ENCODE results near the gene TAF8. TPM values are rescaled to one million over a fixed set of nuclear protein-coding genes. Genes with fewer than 3 reads are reported as not detected.
A peak's percentile ranks its signal among the peaks of the same experiment; 100 is the strongest.

Gene TAF8
- total RNA-seq, 4 donors from 2014 or later = 19.2 to 28.5 (median 26.4) TPM

GRCh38 chr6:42051268-42051653 lies 937 bp downstream of the TAF8 start:
- H3K4me3 ChIP-seq = peak overlapping the region; percentile 77

GRCh38 chr6:42053601-42054000 lies 3.3 kb downstream of the TAF8 start:
- Histone ChIP-seq H3K9me3 (no peaks in the 10 kb centered on the region), H3K4me3 (no peak overlapping the region), H3K27me3 (no peaks in the 10 kb centered on the region), H3K36me3 (peaks cover 66% of the 10 kb centered on the region), H3K4me1 (peaks cover 40% of the 10 kb centered on the region), H3K27ac (no peak overlapping the region)
- TF ChIP-seq POLR2A (IDR thresholded peaks at IDR 0.05) (no peak), POLR2AphosphoS5 (IDR thresholded peaks at IDR 0.05) (no peak), EP300 (IDR thresholded peaks at IDR 0.05) (no peak)
- TF ChIP-seq, protein P1, sequence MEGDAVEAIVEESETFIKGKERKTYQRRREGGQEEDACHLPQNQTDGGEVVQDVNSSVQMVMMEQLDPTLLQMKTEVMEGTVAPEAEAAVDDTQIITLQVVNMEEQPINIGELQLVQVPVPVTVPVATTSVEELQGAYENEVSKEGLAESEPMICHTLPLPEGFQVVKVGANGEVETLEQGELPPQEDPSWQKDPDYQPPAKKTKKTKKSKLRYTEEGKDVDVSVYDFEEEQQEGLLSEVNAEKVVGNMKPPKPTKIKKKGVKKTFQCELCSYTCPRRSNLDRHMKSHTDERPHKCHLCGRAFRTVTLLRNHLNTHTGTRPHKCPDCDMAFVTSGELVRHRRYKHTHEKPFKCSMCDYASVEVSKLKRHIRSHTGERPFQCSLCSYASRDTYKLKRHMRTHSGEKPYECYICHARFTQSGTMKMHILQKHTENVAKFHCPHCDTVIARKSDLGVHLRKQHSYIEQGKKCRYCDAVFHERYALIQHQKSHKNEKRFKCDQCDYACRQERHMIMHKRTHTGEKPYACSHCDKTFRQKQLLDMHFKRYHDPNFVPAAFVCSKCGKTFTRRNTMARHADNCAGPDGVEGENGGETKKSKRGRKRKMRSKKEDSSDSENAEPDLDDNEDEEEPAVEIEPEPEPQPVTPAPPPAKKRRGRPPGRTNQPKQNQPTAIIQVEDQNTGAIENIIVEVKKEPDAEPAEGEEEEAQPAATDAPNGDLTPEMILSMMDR (IDR thresholded peaks at IDR 0.05) = no peak
- DNase-seq (ENCODE audit: low spot score in 2 of 2) = no peak

More at GRCh38 chr6:42051268-42051653, 937 bp downstream of the TAF8 start:
- WGBS = 33% methylated on average over 8 of the region's 8 CpGs
- Histone ChIP-seq H3K36me3 (peaks cover 43% of the 10 kb centered on the region), H3K27me3 (no peaks in the 10 kb centered on the region), H3K4me1 (peaks cover 56% of the 10 kb centered on the region), H3K27ac (peak overlapping the region; percentile 89), H3K9me3 (no peaks in the 10 kb centered on the region)
- DNase-seq (ENCODE audit: low spot score in 2 of 2) = no peak
- TF ChIP-seq POLR2AphosphoS5 (IDR thresholded peaks at IDR 0.05) (no peak), EP300 (IDR thresholded peaks at IDR 0.05) (no peak), POLR2A (IDR thresholded peaks at IDR 0.05) (no peak)
- TF ChIP-seq, protein P1 (IDR thresholded peaks at IDR 0.05) = no peak

DNA sequence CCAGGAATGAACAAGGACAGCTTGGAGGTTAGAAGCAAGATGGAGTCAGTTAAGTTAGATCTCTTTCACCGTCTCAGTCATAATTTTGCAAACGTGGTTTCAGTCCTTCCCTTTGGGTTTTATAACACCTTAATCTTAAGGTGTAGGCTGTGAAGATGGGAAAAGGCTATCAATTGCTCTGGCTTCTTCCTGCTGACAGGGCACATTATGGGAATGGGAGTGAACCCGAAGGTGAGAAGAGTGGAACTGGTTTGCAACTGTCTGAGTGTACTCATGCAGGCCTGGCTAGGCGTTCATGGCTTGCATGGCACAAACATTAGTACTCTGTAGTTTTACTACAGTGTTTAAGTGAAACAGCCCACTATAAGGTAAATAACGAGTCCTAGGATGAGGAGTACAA lies 9.4 kb downstream of the TAF8 start:
- no peak overlapping the region for H3K4me3 ChIP-seq
- H3K9me3 ChIP-seq = no peaks in the 10 kb centered on the region
- TF ChIP-seq POLR2A (IDR thresholded peaks at IDR 0.05) (no peak), EP300 (IDR thresholded peaks at IDR 0.05) (no peak), POLR2AphosphoS5 (IDR thresholded peaks at IDR 0.05) (no peak)
- TF ChIP-seq, protein P1 (IDR thresholded peaks at IDR 0.05) = no peak
- no peak for DNase-seq (ENCODE audit: low spot score in 2 of 2)
- no peaks in the 10 kb centered on the region for H3K27me3 ChIP-seq
- no peaks in the 10 kb centered on the region for H3K4me1 ChIP-seq
- 95% methylated on average over 5 of the region's 5 CpGs for WGBS
- no peak overlapping the region for H3K27ac ChIP-seq
- peaks cover 89% of the 10 kb centered on the region for H3K36me3 ChIP-seq

GRCh38 chr6:42066156-42066675 lies 15.9 kb downstream of the TAF8 start:
- H3K9me3 ChIP-seq = no peaks in the 10 kb centered on the region
- H3K27me3 ChIP-seq = no peaks in the 10 kb centered on the region
- no peaks in the 10 kb centered on the region for H3K4me1 ChIP-seq
- peaks cover 83% of the 10 kb centered on the region for H3K36me3 ChIP-seq
- TF ChIP-seq POLR2AphosphoS5 (IDR thresholded peaks at IDR 0.05) (no peak), POLR2A (IDR thresholded peaks at IDR 0.05) (no peak), EP300 (IDR thresholded peaks at IDR 0.05) (no peak)
- TF ChIP-seq, protein P1 (IDR thresholded peaks at IDR 0.05) = no peak
- H3K27ac ChIP-seq = no peak overlapping the region
- DNase-seq (ENCODE audit: low spot score in 2 of 2) = no peak
- WGBS = 92% methylated on average over 11 of the region's 13 CpGs
- H3K4me3 ChIP-seq = no peak overlapping the region

DNA sequence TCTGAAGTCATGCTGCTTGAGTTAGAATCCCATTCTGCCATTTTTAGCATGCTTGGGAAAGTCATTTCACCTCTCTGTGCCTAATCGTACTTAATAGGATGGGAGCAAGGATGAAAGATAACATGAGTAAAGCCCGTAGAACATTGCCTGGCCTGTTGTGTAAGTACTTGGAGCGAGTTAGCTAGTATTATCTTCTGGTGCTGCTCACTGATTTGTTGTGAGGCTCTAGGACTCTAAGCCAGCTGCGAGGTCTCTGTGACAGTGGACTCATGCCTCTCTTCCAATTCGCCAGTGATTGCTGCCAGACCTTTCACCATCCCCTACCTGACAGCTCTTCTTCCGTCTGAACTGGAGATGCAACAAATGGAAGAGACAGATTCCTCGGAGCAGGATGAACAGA lies 17.8 kb downstream of the TAF8 start:
- no peak for DNase-seq (ENCODE audit: low spot score in 2 of 2)
- TF ChIP-seq POLR2A (IDR thresholded peaks at IDR 0.05) = no peak
- no peak for TF ChIP-seq EP300 (IDR thresholded peaks at IDR 0.05)
- H3K4me3 ChIP-seq = no peak overlapping the region
- no peak overlapping the region for H3K27ac ChIP-seq
- no peaks in the 10 kb centered on the region for H3K9me3 ChIP-seq
- WGBS = 97% methylated on average over 7 of the region's 7 CpGs
- H3K36me3 ChIP-seq = peaks cover 89% of the 10 kb centered on the region
- no peaks in the 10 kb centered on the region for H3K4me1 ChIP-seq
- H3K27me3 ChIP-seq = no peaks in the 10 kb centered on the region

All from suprapubic skin (tissue), 4 donors.